Activated CD8-positive, alpha-beta memory T cell treated with anti-CD3 and anti-CD28 coated beads for 4 hours (primary cell): ENCODE results near the gene LDAH.

Experiments
- DNase-seq, 2 donors: peaks; one replicate each; pipeline ENCODE4 v3.0.0-alpha.2; 2020; ENCODE audit warnings: low read depth in 2 of 2

LDAH gene

DNA sequence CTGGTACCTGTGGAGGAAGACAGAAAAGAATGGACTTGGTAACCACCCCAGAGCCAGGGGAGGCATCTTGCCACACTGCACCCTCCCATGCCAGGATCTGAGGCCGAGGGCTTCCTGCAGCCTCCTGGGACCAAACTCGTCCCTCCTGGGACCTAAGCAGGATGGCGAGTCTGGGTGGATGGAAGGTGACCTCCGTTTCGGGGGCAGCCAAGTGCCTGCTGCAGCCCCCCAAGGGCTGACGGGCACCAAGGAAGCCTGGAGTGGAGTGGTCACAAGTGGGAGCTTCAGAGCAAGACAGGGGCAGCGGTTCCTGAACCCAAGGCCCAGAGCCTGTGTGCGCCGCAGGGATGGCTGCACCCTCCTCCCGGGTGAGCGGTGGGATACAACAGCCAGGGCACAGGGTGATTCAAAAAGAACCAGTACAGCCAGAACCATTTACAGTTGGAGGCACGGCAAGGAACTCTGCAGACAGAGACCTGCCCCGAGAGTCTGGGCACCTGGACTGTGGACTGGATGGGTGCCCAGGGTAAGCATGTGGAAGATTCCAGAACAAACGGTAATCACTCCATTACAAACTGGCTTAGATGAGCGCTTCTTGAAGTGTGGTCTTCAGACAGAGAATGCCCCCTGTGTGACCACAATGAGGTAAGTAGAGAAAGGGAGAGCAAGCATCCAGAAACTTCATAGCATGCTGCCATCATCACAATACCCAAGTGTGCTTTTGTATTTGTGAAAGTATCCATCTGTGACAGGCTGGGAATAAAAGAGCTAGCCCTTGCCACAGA lies 184.1 kb downstream of the LDAH start:
- no peak for DNase-seq

DNA sequence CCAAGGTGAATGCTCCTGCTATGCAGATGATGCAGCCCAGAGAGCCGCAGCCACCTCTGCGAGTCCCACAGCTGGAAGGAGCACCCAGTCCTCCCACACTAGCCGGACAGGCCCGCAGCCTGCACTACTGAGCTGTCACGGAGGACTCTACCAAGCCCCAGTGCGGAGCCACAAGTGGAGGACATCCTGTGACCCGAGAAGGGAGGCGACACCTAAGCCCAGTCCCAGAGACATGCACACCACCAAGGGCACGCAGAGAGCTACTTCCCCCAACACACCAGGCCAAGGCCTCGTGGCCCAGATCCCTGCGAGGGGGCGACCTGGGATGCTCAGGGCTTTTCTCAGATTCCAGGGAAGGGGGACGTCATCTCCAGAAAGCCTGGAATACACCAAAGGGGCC lies 184.9 kb downstream of the LDAH start:
- no peak for DNase-seq

- DNase-seq: no peak
Observed at GRCh38 chr2:20637147-20637546, 185.8 kb downstream of the LDAH start.

DNA sequence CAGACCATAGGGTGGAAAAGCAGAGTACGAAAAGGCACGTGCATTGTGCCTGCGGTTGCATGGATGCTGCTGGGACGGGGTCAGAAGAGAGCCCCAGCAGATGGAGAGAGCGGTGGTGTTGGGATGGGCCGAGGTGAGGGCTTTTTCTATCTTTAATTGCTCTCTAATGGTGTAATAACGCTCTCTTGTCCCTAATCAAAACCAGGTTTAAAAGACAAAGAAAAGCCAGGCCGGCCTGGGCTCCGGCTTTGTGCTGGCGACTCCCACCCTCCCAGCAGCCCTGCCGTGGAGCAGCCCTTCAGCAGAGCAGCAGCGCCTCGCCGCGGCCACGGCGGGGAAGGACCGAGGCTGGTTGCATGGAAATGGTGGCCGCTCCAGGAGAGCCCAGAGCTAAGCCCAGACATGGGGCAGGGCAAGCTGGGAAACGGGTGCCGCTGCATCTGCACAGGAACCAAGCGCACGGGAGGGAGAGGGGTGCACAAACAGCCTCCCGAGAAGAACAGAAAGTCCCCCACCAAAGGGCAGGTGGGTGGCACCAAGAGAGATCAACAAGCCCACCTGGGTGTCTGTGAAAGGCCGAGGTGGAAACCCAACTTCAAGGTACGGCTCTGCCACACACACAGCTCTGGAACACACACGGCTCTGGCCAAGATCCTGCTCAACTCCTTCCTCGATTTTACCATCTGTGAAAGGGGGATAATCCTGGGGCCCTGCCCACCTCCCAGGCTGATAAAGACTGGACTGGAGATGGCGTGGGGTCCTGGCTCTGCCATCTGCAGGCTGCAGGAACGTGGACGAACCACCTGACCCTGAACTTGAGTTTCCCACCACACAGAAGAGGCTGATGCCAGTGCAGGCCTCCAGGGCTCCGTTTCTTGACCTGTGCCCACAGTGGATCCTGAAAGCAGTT lies 187.0 kb downstream of the LDAH start:
- DNase-seq: no peak

GRCh38 chr2:20635113-20635510 lies 187.8 kb downstream of the LDAH start:
- no peak for DNase-seq

DNA sequence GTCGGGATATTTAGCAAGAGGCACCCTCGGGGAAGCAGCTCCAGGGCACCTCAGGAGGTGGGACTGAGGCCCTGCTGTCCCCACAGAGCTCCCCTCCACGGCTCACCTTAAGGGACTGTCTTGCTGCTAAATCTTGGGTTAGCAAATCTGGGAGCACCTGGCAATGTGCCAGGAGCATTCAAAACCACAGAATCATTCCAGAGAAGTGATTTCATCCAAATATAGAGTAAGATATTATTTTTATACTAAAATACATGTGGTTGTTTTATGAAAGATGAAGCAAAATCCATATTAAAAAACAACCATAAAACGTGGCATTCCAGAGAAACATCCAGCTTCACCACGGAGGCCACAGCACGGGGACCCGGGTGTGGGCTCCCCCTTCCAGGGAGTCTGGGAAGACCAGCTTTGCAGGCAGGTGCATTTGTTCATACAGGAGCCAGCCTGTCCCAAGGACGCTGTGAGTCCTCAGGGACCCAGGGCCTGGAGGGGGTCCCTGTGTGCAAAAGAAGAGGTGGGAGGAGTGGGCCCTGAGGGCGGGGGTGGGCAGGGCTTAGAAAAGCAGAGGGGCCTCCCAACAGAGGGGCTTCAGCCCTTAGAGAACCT lies 188.3 kb downstream of the LDAH start:
- DNase-seq: no peak
